ENCODE data around the gene SLC9C1. TPM values are rescaled to one million over a fixed set of nuclear protein-coding genes. Genes with fewer than 3 reads are reported as not detected.

SLC9C1 gene
- total and polyA plus RNA-seq, 9 of the 15 experiments (the other 6 are each of a cell fraction or from before 2014, with no cell fraction given): not detected

DNA sequence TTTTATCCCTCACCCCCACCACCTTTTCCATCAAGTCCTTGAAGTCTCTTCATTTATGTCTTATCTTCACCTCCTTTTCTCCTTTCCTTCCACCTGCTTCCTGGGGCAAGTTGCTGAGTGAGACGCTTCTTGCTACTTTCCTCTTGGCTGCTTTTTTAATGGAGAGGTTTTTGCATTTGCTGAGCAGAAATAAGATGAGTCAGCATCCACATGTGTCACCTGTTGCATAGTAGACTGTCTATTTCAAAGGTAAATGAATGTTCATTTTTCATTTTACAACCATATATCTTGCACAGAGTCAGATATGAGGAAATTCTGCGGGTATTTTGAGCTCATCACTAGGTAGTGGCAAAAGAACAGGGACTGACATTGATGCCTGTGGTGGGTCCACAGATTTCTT is 189.2 kb downstream of the SLC9C1 start:
- FAIRE-seq (no peak), DNase-seq (ENCODE audit: extremely low read depth in 1 of 4, low spot score in 3 of 4) (no peak), ATAC-seq (no peak)
- Histone ChIP-seq H3K79me2 (ENCODE audit: control insufficient read depth, insufficient read depth, low read length) (no peaks in the 10 kb centered on the region), H3K27ac (ENCODE audit: extremely low read depth, low read depth, low read length) (no peak overlapping the region), H3K9me1 (ENCODE audit: control insufficient read depth, insufficient read depth, low read length) (no peaks in the 10 kb centered on the region), H3K36me3 (ENCODE audit: control insufficient read depth, insufficient read depth, low read length) (no peaks in the 10 kb centered on the region), H3K9ac (ENCODE audit: insufficient read depth in 1 of 2, low read depth in 2 of 2, low read length in 2 of 2) (no peak overlapping the region), H4K20me1 (replicated peaks; ENCODE audit: control insufficient read depth, insufficient read depth, low read length) (no peaks in the 10 kb centered on the region), H3K27me3 (ENCODE audit: control insufficient read depth in 2 of 2, insufficient read depth in 2 of 2, low read length in 2 of 2) (no peaks in the 10 kb centered on the region), H3K4me3 (no peak overlapping the region), H3K4me2 (ENCODE audit: insufficient read depth, low read length) (no peak overlapping the region), H3K4me1 (replicated peaks in 1 of 2; ENCODE audit: control insufficient read depth in 2 of 2, insufficient read depth in 2 of 2, low read length in 2 of 2) (no peaks in the 10 kb centered on the region), H2AFZ (ENCODE audit: low read depth, low read length) (no peak overlapping the region), H3K9me3 (replicated peaks; ENCODE audit: control insufficient read depth, insufficient read depth, low read depth, low read length) (no peaks in the 10 kb centered on the region)
- CTCF ChIA-PET (ENCODE audit: low intra/inter-chr PET ratio): no interaction called here
- intact Hi-C loops (cut with micrococcal nuclease) (no loop called here), in situ Hi-C loops (cut with MboI) (loop anchor here (25.0 kb wide), 1 partner anchor 408 kb away; no protein-coding TSS in a partner anchor)
- BruUV-seq (replicated peaks): no TSS peak
- POLR2A ChIA-PET: interaction anchor here (1.0 kb wide), 1 partner anchor 20 kb away, joined by 3 read pairs; no protein-coding TSS in a partner anchor
- WGBS (ENCODE audit: insufficient coverage, low coverage, missing lambda C conversion rate): 27% methylated on average over 2 of the region's 2 CpGs
- TF ChIP-seq, protein P1, sequence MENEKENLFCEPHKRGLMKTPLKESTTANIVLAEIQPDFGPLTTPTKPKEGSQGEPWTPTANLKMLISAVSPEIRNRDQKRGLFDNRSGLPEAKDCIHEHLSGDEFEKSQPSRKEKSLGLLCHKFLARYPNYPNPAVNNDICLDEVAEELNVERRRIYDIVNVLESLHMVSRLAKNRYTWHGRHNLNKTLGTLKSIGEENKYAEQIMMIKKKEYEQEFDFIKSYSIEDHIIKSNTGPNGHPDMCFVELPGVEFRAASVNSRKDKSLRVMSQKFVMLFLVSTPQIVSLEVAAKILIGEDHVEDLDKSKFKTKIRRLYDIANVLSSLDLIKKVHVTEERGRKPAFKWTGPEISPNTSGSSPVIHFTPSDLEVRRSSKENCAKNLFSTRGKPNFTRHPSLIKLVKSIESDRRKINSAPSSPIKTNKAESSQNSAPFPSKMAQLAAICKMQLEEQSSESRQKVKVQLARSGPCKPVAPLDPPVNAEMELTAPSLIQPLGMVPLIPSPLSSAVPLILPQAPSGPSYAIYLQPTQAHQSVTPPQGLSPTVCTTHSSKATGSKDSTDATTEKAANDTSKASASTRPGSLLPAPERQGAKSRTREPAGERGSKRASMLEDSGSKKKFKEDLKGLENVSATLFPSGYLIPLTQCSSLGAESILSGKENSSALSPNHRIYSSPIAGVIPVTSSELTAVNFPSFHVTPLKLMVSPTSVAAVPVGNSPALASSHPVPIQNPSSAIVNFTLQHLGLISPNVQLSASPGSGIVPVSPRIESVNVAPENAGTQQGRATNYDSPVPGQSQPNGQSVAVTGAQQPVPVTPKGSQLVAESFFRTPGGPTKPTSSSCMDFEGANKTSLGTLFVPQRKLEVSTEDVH (IDR thresholded peaks at IDR 0.05; ENCODE audit: low read depth, partially characterized antibody): no peak
- no peak for TF ChIP-seq ETV1 (tag; conservative IDR thresholded peaks at IDR 0.05; ENCODE audit: low read depth)
- TF ChIP-seq ZFP36 (IDR thresholded peaks at IDR 0.05; ENCODE audit: low read depth, low read length, partially characterized antibody): no peak
- peak; percentile 49; the same call in 1 of the 2 replicates for TF ChIP-seq ZNF316 (IDR thresholded peaks at IDR 0.05)
- no peak for TF ChIP-seq SRF (CRISPR knock-in tag; IDR thresholded peaks at IDR 0.05)
- TF ChIP-seq ETS2 (tag; IDR thresholded peaks at IDR 0.05; ENCODE audit: borderline replicate concordance, poor library complexity, severe bottlenecking): no peak
- TF ChIP-seq ZNF778 (CRISPR knock-in tag; IDR thresholded peaks at IDR 0.05): no peak
- no peak for TF ChIP-seq ZNF785 (CRISPR knock-in tag; IDR thresholded peaks at IDR 0.05)
- no peak for TF ChIP-seq PHF21A (IDR thresholded peaks at IDR 0.05; ENCODE audit: borderline replicate concordance, low read depth)
- TF ChIP-seq ZBED1 (IDR thresholded peaks at IDR 0.05): no peak
- TF ChIP-seq C11orf30 (IDR thresholded peaks at IDR 0.05; ENCODE audit: low read depth): peak; percentile 61
- TF ChIP-seq GABPB1 (CRISPR knock-in tag; IDR thresholded peaks at IDR 0.05): no peak
- TF ChIP-seq, protein P2, sequence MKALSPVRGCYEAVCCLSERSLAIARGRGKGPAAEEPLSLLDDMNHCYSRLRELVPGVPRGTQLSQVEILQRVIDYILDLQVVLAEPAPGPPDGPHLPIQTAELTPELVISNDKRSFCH (CRISPR knock-in tag; IDR thresholded peaks at IDR 0.05): no peak
- TF ChIP-seq, protein P2 (tag; IDR thresholded peaks at IDR 0.05): no peak
- peak; percentile 44; the same call in 1 of the 2 replicates for TF ChIP-seq MAFF (IDR thresholded peaks at IDR 0.05; ENCODE audit: low read length)
- no peak for TF ChIP-seq SIX5 (IDR thresholded peaks at IDR 0.05; ENCODE audit: borderline replicate concordance in 1 of 2, insufficient read depth in 1 of 2, low read depth in 1 of 2, low read length in 2 of 2)
- no peak for TF ChIP-seq TEAD2 (tag; IDR thresholded peaks at IDR 0.05)
- TF ChIP-seq, protein P3, sequence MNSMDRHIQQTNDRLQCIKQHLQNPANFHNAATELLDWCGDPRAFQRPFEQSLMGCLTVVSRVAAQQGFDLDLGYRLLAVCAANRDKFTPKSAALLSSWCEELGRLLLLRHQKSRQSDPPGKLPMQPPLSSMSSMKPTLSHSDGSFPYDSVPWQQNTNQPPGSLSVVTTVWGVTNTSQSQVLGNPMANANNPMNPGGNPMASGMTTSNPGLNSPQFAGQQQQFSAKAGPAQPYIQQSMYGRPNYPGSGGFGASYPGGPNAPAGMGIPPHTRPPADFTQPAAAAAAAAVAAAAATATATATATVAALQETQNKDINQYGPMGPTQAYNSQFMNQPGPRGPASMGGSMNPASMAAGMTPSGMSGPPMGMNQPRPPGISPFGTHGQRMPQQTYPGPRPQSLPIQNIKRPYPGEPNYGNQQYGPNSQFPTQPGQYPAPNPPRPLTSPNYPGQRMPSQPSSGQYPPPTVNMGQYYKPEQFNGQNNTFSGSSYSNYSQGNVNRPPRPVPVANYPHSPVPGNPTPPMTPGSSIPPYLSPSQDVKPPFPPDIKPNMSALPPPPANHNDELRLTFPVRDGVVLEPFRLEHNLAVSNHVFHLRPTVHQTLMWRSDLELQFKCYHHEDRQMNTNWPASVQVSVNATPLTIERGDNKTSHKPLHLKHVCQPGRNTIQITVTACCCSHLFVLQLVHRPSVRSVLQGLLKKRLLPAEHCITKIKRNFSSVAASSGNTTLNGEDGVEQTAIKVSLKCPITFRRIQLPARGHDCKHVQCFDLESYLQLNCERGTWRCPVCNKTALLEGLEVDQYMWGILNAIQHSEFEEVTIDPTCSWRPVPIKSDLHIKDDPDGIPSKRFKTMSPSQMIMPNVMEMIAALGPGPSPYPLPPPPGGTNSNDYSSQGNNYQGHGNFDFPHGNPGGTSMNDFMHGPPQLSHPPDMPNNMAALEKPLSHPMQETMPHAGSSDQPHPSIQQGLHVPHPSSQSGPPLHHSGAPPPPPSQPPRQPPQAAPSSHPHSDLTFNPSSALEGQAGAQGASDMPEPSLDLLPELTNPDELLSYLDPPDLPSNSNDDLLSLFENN (IDR thresholded peaks at IDR 0.05; ENCODE audit: low read depth in 2 of 2, low read length in 2 of 2): no peak
